HEK293 (cell line): Measurements from ENCODE around the gene TSPAN3.

Experiments
- CTCF ChIA-PET: fragments of 350-600 bp; formaldehyde crosslinking; extraction: SDS; loops from one replicate; lab custom pipeline; 2021; ENCODE audit warnings: antibody characterized with exemption; lab: Yijun Ruan, JAX
- POLR2A ChIA-PET: fragments of 300-600 bp; formaldehyde crosslinking; extraction: SDS; loops from one replicate; lab custom pipeline; 2020; ENCODE audit warnings: antibody characterized with exemption, inconsistent platforms; lab: Yijun Ruan, JAX
- H3K27ac ChIP-seq: fragments of 200-500 bp; sonication (Bioruptor generic); 2 replicates; pipeline ENCODE4 v1.5.1; 2014; ENCODE audit warnings: low read depth, low read length, control low read depth, inconsistent platforms; ENCODE audit errors: extremely low read depth
- H3K36me3 ChIP-seq, 2 experiments: fragments of 200-500 bp in 1 of 2; sonication (Bioruptor generic) in 1 of 2; 1 replicate in 1 of 2; 2 replicates in 1 of 2; pipeline ENCODE4 v1.5.1; 2014 to 2017; ENCODE audit warnings: inconsistent platforms in 2 of 2, low read length in 2 of 2; ENCODE audit not compliant: control insufficient read depth in 2 of 2, insufficient read depth in 1 of 2
- H3K4me1 ChIP-seq: fragments of 200-500 bp; sonication (Bioruptor generic); 2 replicates; pipeline ENCODE4 v1.5.1; 2014; ENCODE audit warnings: mild to moderate bottlenecking, low read length, inconsistent platforms; ENCODE audit not compliant: control insufficient read depth, insufficient read depth
- H3K4me3 ChIP-seq: 2 replicates; pipeline ENCODE4 v1.5.1; 2011; ENCODE audit warnings: low read depth, mild to moderate bottlenecking, control low read depth, low read length, moderate library complexity
- H3K9me3 ChIP-seq: fragments of 200-500 bp; sonication (Bioruptor generic); 2 replicates; pipeline ENCODE4 v1.5.1; 2014; ENCODE audit warnings: low read depth, low read length, inconsistent platforms; ENCODE audit not compliant: control insufficient read depth, insufficient read depth
- GFI1B ChIP-seq: fragments of 450-650 bp; formaldehyde crosslinking; IDR thresholded peaks from 2 replicates; pipeline ENCODE4 v1.5.1; 2016; ENCODE audit warnings: missing biosample characterization, missing genetic modification characterization
- GLIS1 ChIP-seq: fragments of 450-650 bp; formaldehyde crosslinking; IDR thresholded peaks from 2 replicates; pipeline ENCODE4 v1.5.1; 2016; ENCODE audit warnings: missing biosample characterization, missing genetic modification characterization
- KLF17 ChIP-seq: fragments of 450-650 bp; formaldehyde crosslinking; IDR thresholded peaks from 2 replicates; pipeline ENCODE4 v1.5.1; 2016; ENCODE audit warnings: missing biosample characterization, missing genetic modification characterization
- PRDM10 ChIP-seq: fragments of 450-650 bp; formaldehyde crosslinking; IDR thresholded peaks from 2 replicates; pipeline ENCODE4 v1.5.1; 2016; ENCODE audit warnings: missing biosample characterization, missing genetic modification characterization
- SCRT2 ChIP-seq: fragments of 450-650 bp; formaldehyde crosslinking; IDR thresholded peaks from 2 replicates; pipeline ENCODE4 v1.5.1; 2016; ENCODE audit warnings: missing biosample characterization, missing genetic modification characterization
- ZBTB17 ChIP-seq: fragments of 450-650 bp; formaldehyde crosslinking; IDR thresholded peaks from 2 replicates; pipeline ENCODE4 v1.5.1; 2016; ENCODE audit warnings: missing biosample characterization, missing genetic modification characterization
- ZBTB20 ChIP-seq: fragments of 450-650 bp; formaldehyde crosslinking; IDR thresholded peaks from 2 replicates; pipeline ENCODE4 v1.5.1; 2016; ENCODE audit warnings: missing biosample characterization, missing genetic modification characterization
- ZBTB49 ChIP-seq: fragments of 450-650 bp; formaldehyde crosslinking; IDR thresholded peaks from 2 replicates; pipeline ENCODE4 v1.5.1; 2016; ENCODE audit warnings: missing biosample characterization, missing genetic modification characterization, low read depth
- ZBTB8A ChIP-seq: fragments of 450-650 bp; formaldehyde crosslinking; IDR thresholded peaks from 2 replicates; pipeline ENCODE4 v1.5.1; 2016; ENCODE audit warnings: missing biosample characterization, missing genetic modification characterization
- ZNF132 ChIP-seq: fragments of 450-650 bp; formaldehyde crosslinking; IDR thresholded peaks from 2 replicates; pipeline ENCODE4 v1.5.1; 2017; ENCODE audit warnings: missing biosample characterization, missing genetic modification characterization, borderline replicate concordance
- ZNF18 ChIP-seq: fragments of 450-650 bp; formaldehyde crosslinking; IDR thresholded peaks from 2 replicates; pipeline ENCODE4 v1.5.1; 2016; ENCODE audit warnings: missing biosample characterization, missing genetic modification characterization
- ZNF211 ChIP-seq: fragments of 450-650 bp; formaldehyde crosslinking; IDR thresholded peaks from 2 replicates; pipeline ENCODE4 v1.5.1; 2016; ENCODE audit warnings: low read depth, missing biosample characterization, missing genetic modification characterization
- ZNF341 ChIP-seq: fragments of 450-650 bp; formaldehyde crosslinking; IDR thresholded peaks from 2 replicates; pipeline ENCODE4; 2016; ENCODE audit warnings: low read depth, missing biosample characterization, missing genetic modification characterization
- ZNF394 ChIP-seq: fragments of 450-650 bp; formaldehyde crosslinking; IDR thresholded peaks from 2 replicates; pipeline ENCODE4 v1.5.1; 2016; ENCODE audit warnings: missing biosample characterization, missing genetic modification characterization, mild to moderate bottlenecking, moderate library complexity, borderline replicate concordance
- ZNF423 ChIP-seq: fragments of 450-650 bp; formaldehyde crosslinking; IDR thresholded peaks from 2 replicates; pipeline ENCODE4 v1.5.1; 2016; ENCODE audit warnings: missing biosample characterization, missing genetic modification characterization
- ZNF426 ChIP-seq: fragments of 450-650 bp; formaldehyde crosslinking; IDR thresholded peaks from 2 replicates; pipeline ENCODE4 v1.5.1; 2017; ENCODE audit warnings: missing biosample characterization, missing genetic modification characterization, mild to moderate bottlenecking, inconsistent platforms, moderate library complexity
- ZNF585B ChIP-seq: fragments of 450-650 bp; formaldehyde crosslinking; IDR thresholded peaks from 2 replicates; pipeline ENCODE4 v1.5.1; 2016; ENCODE audit warnings: missing biosample characterization, missing genetic modification characterization
- ZNF600 ChIP-seq: fragments of 450-650 bp; formaldehyde crosslinking; IDR thresholded peaks from 2 replicates; pipeline ENCODE4 v1.5.1; 2016; ENCODE audit warnings: missing biosample characterization, missing genetic modification characterization

TSPAN3 gene

GRCh38 chr15:77044228-77045042 is 26.5 kb downstream of the TSPAN3 start:
- Histone ChIP-seq H3K9me3 (no peaks in the 10 kb centered on the region), H3K27ac (no peak overlapping the region), H3K4me3 (no peak overlapping the region), H3K36me3 (peaks cover 66 to 76% of the 10 kb centered on the region in 2 experiments), H3K4me1 (no peaks in the 10 kb centered on the region)
- ChIA-PET CTCF (interaction anchor here (5.0 kb wide), 1 partner anchor 8 kb away, joined by 35 read pairs; no protein-coding TSS in a partner anchor), POLR2A (no interaction called here)
- TF ChIP-seq SCRT2 (tag by site-specific recombination) = peak; percentile 23; the same call in 1 of the 2 replicates
- TF ChIP-seq ZBTB49 (tag by site-specific recombination) = no peak
- 0 out of 2 replicates have a peak, but pooled peaks have one; percentile 33 for TF ChIP-seq ZBTB17 (tag by site-specific recombination)
- peak; percentile 62; the same call in 1 of the 2 replicates for TF ChIP-seq ZNF600 (tag by site-specific recombination)
- peak; percentile 31; the same call in 1 of the 2 replicates for TF ChIP-seq PRDM10

- Histone ChIP-seq H3K4me1 (no peaks in the 10 kb centered on the region), H3K36me3 (peaks cover 55 to 66% of the 10 kb centered on the region in 2 experiments), H3K27ac (peak overlapping the region; percentile 30; the same call in 1 of the 2 replicates), H3K4me3 (no peak overlapping the region), H3K9me3 (no peaks in the 10 kb centered on the region)
- ChIA-PET CTCF (interaction anchor here (5.0 kb wide), 1 partner anchor 7 kb away, joined by 35 read pairs; no protein-coding TSS in a partner anchor), POLR2A (no interaction called here)
- TF ChIP-seq ZNF600 (tag by site-specific recombination) = peak; percentile 84
- peak; percentile 92 for TF ChIP-seq GLIS1 (tag by site-specific recombination)
- no peak for TF ChIP-seq ZNF341 (tag by site-specific recombination)
Measured at GRCh38 chr15:77042955-77043920, 27.7 kb downstream of the TSPAN3 start.

GRCh38 chr15:77042245-77042919 is 28.5 kb downstream of the TSPAN3 start:
- H3K4me1 ChIP-seq = no peaks in the 10 kb centered on the region
- H3K27ac ChIP-seq = no peak overlapping the region
- H3K4me3 ChIP-seq = no peak overlapping the region
- no peaks in the 10 kb centered on the region for H3K9me3 ChIP-seq
- ChIA-PET POLR2A (no interaction called here), CTCF (interaction anchor here (0.7 to 5.0 kb wide), 4 partner anchors 6 to 190 kb away, joined by 3 to 35 read pairs (median 4); no protein-coding TSS in a partner anchor)
- peaks cover 51 to 61% of the 10 kb centered on the region in 2 experiments for H3K36me3 ChIP-seq
- TF ChIP-seq ZNF394 (tag by site-specific recombination) (no peak), ZNF211 (no peak), KLF17 (tag by site-specific recombination) (no peak), ZBTB8A (tag by site-specific recombination) (no peak), ZBTB20 (tag by site-specific recombination) (no peak), ZNF585B (tag by site-specific recombination) (no peak), ZNF132 (tag by site-specific recombination) (no peak), ZNF426 (tag by site-specific recombination) (no peak), GFI1B (tag by site-specific recombination) (no peak), ZNF18 (tag by site-specific recombination) (no peak), ZNF423 (no peak)
